NCI-H748 treated with DMSO at 0.1 percent for 48 hours (cell line): ENCODE measurements around the gene RASGRP2.
"Not testable (repeated sequence)": the region's sequence is repeated elsewhere in the genome, so short reads cannot be mapped to it uniquely, and the experiment has no call there.

Experiments used
- DNase-seq: peaks from one replicate; lab custom pipeline; 2025; lab: John Stamatoyannopoulos, UW

The RASGRP2 gene

GRCh38 chr11:64718084-64718779 is 25.7 kb downstream of the RASGRP2 start:
- no peak for DNase-seq

GRCh38 chr11:64717268-64717578 is 26.7 kb downstream of the RASGRP2 start:
- no peak for DNase-seq

GRCh38 chr11:64716473-64717267 is 27.3 kb downstream of the RASGRP2 start:
- no peak for DNase-seq

- no peak for DNase-seq
Measured at GRCh38 chr11:64715756-64716472, 28.0 kb downstream of the RASGRP2 start.

GRCh38 chr11:64715110-64715509 is 28.8 kb downstream of the RASGRP2 start:
- DNase-seq = no peak

GRCh38 chr11:64714666-64715065 is 29.3 kb downstream of the RASGRP2 start:
- no peak for DNase-seq

GRCh38 chr11:64713781-64714363 is 30.1 kb downstream of the RASGRP2 start:
- DNase-seq = no peak

- DNase-seq = peak; percentile 23
Measured at GRCh38 chr11:64713016-64713707, 30.8 kb downstream of the RASGRP2 start.

- DNase-seq = no peak
Measured at GRCh38 chr11:64712430-64713015, 31.4 kb downstream of the RASGRP2 start.

- DNase-seq = no peak
Measured at GRCh38 chr11:64711956-64712362, 32.0 kb downstream of the RASGRP2 start.

- DNase-seq = no peak
Measured at GRCh38 chr11:64711138-64711955, 32.6 kb downstream of the RASGRP2 start.

GRCh38 chr11:64710418-64711137 is 33.4 kb downstream of the RASGRP2 start:
- no peak for DNase-seq

- no peak for DNase-seq
Measured at GRCh38 chr11:64705501-64705900, 38.4 kb downstream of the RASGRP2 start.

GRCh38 chr11:64703048-64703447 is 40.9 kb downstream of the RASGRP2 start:
- no peak for DNase-seq

GRCh38 chr11:64701956-64702355 is 42.0 kb downstream of the RASGRP2 start:
- not testable (repeated sequence) for DNase-seq

- DNase-seq = no peak
Measured at GRCh38 chr11:64698427-64698826, 45.5 kb downstream of the RASGRP2 start.

- no peak for DNase-seq
Measured at GRCh38 chr11:64697663-64698375, 46.1 kb downstream of the RASGRP2 start.

- DNase-seq = no peak
Measured at GRCh38 chr11:64696045-64696444, 47.9 kb downstream of the RASGRP2 start.

GRCh38 chr11:64695548-64695947 is 48.4 kb downstream of the RASGRP2 start:
- DNase-seq = no peak
